Measurements from ENCODE around the gene SLCO6A1.
"Not testable (repeated sequence)": the region's sequence is repeated elsewhere in the genome, so short reads cannot be mapped to it uniquely, and the experiment has no call there.

Gene SLCO6A1, protein sequence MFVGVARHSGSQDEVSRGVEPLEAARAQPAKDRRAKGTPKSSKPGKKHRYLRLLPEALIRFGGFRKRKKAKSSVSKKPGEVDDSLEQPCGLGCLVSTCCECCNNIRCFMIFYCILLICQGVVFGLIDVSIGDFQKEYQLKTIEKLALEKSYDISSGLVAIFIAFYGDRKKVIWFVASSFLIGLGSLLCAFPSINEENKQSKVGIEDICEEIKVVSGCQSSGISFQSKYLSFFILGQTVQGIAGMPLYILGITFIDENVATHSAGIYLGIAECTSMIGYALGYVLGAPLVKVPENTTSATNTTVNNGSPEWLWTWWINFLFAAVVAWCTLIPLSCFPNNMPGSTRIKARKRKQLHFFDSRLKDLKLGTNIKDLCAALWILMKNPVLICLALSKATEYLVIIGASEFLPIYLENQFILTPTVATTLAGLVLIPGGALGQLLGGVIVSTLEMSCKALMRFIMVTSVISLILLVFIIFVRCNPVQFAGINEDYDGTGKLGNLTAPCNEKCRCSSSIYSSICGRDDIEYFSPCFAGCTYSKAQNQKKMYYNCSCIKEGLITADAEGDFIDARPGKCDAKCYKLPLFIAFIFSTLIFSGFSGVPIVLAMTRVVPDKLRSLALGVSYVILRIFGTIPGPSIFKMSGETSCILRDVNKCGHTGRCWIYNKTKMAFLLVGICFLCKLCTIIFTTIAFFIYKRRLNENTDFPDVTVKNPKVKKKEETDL

DNA sequence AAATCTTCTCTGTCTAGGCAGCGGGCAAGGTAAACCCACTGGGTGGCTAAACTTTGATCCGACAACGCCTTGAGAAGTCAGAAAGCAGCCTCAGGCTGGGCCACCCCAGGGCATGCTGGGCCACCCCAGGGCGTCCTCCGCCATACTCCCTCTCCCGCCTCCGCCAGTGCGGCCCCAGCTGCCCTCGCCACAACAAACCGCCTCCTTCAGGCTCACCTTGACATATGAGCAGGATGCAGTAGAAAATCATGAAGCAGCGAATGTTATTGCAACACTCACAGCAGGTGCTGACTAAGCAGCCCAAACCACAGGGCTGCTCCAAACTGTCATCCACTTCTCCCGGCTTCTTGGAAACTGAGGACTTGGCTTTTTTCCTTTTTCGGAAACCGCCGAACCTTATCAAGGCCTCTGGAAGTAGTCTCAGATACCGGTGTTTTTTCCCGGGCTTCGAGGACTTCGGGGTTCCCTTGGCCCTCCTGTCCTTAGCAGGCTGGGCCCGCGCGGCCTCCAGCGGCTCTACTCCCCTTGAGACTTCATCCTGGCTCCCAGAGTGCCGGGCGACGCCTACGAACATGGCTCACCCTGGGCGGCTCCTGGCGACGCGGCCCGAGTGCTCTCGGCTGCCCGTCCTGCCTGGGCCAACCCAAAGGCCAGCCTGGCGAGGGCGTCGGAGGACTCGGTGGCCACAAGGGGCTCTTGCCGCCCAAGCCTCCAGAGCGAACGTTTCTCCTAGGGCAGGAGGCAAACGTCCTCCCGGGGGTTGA, at the start of gene SLCO6A1:
Gene SLCO6A1 (minus strand): TSS at position 731 of the 764 bp plus-strand sequence. CDS start 157 bp downstream, at position 574.
- DNase-seq: no peak

DNA sequence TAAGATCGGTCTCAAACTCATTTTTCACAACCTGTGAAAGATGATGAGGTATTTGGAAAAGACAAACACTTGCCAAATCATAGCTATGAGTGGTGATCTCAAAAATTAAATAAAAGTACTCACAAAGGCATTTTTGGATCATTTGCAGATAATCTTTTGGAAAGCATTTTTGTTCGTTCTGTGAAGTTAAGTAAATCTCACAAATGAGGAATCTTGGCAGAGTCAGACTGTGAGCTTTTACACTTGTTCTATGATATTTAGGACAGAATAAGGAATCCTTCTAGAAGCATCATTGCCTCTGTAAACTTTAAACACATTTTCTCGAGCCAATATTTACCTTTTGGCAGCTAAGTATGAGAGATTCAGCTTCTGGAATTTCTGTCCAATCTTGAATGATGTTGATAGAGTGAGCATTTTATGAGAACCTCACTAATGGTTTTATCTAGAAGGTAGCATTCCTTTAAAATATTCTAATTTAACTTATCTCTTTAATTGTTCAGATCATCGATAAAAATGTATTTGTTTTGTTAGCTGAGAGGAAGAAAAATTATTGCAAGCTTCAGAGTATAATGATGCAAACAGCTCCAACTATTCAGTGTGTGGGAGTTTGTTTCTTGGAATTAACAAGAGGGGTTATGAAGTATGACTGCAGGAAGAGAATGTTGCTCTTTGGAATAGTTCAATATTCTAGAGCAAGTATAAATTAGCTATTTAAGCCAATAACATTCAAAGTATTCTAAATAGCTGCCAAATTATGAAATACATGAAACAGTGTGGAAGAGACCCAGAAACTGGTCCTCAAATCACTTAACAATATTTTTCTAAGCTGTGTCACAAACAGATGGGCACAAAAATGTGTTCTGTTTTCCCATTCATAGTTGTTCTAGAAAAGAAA, 48.6 kb upstream of the SLCO6A1 start:
- no peak for DNase-seq

DNA sequence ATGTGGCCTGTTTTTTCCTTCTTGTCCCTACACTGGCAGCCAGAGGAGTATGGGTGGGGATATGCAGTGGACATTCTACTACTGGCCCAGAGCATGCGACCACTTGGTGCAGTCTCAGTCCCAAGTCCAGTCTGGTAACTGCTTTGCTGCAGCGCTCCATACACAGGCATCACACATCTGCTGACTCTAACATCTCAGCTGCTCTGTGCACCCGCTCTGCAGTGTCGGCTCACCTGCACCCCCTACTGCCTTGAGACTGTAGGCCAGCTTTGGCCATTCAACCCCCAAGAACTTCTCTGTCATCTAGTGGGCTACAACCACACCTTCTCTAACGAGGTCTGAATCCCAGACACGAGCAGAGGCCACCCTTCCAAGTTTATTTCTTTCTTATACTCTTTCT, 46.4 kb upstream of the SLCO6A1 start:
- no peak for DNase-seq

DNA sequence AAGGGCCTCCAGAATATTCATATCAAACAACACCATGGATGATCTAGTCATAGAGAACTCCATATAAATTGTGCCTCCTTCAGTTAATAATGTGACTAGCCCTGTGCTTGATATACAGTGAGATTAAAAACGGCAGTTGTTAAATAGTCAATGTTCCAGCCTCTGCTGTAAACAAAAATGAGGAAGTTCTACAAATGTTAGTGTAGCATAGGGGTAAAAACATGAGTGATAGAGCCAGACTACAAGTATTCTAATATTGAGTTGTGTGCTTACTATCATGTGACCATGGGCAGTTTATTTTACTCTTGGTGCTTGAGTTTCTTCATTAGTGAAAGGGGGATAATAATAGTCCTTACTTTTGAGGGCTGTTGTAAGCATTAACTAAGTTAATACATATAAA, 43.3 kb upstream of the SLCO6A1 start:
- DNase-seq: no peak

DNA sequence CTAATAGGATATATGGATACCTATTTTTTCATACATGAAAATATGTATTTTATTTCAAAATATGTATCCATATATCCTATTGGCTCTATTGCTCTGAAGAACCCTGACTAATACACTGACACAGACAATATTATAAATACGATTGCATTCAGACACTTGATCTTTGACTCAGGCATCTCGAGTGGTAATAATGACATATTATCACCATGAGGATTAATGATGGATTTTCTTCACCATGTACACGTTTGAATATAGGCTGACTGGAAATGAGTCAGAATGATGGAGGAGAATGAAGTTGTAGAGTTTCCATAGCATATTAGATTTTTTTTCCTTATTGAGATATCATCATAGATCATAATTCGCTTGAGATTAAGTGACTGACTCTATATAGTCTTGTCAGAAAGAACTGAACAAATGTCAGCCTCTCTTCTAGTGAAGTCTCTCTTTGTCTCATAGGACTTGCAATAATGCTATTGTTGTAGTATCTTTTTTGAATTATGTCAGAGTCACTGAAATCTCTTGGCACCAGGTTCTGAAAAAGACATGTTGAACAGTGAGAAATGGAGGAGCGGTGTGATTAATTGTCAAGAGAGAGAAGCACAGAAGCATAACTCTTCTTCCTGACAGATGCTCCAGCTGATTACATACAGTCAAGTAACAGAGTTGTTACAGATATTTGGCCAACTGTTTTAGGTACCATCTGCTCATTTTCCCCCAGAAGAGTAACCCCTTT, 41.4 kb upstream of the SLCO6A1 start:
- DNase-seq: no peak

DNA sequence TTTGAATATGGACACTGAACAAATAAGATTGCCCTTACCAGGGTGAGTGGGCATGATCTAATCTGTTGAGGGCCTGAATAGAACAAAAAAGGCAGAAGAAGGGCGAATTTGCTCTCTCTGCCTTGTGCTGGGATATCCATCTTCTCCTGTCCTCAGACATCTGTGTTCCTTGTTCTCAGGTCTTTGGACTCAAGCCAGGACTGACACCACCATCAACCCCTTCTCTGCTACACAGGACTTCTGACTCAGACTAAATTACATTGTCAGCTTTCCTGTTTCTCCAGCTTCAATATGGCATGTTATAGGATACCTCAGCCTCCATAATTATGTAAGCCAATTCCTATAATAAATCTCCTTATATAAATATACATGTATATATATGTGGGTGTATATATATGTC, 40.8 kb upstream of the SLCO6A1 start:
- no peak for DNase-seq

DNA sequence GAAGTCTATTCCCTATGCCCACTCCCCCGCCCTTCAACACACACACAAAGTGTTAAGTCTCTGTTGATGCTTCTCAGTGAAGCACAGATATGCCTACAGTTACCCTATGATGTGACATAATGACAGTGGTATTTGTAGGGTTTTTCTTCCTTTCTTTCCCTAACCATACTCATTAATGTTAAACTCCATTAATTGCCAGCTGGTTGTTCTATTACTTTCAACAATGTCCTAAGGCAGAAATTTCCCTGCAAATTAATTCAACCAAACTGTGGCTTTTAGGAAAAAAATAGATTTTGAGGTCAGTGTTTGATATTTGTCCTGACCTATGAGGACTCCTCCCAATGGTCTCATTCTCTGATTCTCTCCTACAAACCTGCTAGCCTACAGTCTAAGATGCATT, 38.2 kb upstream of the SLCO6A1 start:
- DNase-seq: no peak

DNA sequence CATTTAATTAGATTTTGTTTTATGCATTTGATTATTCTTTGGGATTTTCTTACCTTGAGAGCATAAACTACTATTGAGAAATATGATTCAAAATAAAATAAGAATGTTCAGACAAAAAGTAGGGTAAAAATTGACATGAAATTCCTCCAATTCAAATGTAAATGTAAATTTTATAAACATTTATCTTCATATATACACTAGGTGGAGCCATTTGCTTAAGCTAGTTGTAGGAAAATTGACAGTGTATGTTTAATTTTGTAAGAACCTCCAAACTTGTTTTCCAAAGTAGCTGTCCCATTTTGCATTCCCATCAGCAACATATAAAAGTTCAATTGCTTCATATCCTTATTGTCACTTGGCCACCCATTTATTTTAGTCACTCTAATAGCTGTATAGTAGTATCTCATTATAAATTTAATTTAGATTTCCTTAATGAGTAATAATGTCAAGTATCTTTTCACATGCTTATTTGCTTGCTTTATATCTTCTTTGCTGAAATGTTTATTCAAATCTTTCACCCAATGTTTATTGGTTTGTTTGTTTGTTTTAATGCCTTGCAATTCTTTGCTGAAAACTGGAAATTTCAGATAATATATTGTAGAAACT, 37.6 kb upstream of the SLCO6A1 start:
- DNase-seq: no peak

DNA sequence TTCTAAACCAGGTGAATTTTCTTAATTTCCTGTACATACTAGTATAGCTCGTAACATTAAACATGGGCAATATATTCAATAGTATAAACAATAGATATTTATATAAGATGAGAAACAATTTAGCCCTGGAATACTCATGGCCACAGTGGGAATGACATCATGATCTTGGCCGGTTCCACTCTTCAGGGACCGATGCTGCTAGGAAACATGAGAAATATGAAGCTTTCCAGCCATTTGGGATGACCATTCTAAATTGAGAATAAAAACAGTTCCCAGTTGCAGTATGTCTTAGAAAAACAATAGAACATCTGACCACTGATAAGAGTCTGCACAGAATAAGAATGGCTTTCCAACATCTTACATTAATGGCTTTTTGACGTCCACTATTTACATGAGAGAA, 33.3 kb upstream of the SLCO6A1 start:
- no peak for DNase-seq

DNA sequence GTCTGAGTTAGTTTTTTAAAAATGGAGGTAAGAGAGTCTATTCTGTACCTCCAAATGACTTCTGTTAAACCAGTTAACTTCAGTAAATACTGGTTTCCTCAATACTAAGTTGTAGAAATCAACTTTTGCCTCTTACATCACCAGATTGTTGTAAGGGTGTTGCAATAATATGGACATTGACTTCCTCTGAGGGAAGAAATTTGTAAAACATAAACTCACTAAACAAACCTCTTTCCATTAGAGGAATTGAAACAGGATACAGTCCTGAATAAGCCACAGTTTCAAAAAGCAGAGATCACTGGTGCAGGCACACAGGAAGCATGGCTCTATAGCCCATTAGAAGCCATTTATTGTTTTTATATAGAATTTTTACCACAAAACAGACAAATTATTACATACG, 32.7 kb upstream of the SLCO6A1 start:
- DNase-seq: no peak

DNA sequence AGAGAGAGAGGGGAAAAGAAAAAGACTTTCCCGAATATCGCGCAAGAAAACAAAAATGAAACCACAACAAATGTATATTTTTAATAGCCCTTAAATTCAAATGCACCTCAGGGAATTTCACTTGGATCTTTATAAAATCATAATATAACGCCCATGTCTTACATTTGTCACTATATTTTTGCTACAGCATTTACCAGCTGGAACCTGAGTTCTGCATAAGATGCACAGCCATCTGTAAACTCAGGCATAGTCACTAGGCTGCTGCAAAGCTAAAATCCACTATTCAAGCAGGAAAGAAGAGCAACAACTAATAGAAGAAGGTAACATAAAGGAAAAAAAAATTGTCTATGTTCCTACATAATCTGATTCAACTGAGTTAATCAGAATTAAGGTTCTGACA, 30.6 kb upstream of the SLCO6A1 start:
- DNase-seq: no peak

DNA sequence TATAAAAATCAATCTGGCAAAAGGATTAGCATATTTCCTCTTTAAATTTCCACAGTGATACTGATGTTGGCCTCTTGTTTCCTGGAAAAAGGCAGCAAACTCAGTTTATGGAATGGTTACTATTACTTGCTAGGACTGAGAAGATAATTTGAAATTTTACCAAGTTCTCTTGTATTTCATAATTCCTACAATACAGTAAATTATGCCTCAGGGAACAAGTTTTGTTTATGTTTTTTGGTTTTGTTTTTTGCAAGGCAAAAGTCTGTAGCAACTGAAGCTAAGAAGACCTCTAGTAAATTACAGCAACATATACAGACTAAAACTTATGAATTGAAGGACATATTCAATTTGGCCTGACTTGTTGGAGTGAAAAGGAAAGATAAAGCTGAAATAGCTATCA, 30.2 kb upstream of the SLCO6A1 start:
- DNase-seq: no peak

DNA sequence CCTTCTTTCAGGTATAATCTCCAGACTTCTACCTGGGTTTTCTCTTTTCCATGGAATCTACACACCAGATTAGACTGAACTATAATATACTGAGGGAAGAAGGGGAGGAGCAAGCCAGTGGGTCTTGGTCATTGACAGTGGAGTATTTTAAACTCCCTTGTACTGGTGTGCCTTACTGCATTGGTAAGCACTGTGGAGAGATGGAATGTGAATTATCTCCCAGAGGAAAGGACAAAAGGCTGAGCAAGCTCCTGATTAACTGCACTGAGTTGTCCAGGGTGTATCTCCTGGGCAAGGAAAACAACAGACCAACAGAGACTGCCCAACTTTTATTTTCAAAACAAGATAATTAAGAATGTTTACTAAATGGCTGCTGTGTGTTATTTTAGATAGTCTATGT, 29.8 kb upstream of the SLCO6A1 start:
- DNase-seq: no peak

DNA sequence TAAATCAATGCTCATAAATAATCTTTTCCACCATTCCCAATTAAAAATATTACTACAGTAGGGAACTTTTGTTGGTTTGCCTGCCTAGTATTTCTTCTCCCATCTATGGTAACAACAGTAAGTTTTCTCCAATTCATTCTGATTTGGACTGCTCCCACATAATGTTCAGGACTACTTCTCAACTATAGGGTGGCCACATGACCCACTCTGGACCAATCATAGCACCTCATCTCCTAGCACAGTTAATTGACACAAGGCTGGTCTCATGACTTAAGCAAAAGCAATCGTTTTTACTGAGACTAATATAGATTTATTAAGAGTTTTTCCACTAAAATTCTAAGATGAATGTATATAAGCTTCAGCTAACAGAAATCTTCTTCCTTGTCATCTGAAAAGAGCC, 28.7 kb upstream of the SLCO6A1 start:
- no peak for DNase-seq

DNA sequence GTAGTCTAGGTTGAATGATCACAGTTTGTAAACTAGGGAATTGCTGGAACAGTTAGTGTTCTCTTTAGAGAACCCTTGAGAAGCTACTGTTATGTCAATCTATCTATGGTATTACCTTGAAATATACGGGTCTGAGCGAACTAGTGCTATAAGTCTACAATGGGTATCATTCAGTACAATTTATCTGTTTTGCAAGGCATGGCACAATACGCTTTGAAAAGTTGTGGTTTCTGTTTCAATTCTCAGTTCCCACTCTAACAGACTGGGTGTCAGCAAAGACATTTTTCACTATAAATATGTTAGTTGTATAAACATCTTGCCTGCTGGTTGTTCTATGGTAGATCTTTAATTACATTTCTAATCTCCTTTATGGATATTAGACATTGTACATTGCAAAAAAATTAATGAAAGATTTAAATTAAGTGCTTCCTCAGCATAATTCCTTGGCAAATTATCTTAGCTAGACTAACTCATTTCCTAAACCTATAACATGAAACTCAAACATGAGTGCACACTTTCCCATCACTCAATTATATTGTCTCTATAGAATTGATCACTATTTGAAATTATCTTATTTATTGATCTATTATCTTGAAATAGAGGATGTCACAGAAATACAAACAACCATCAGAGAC, 24.9 kb upstream of the SLCO6A1 start:
- DNase-seq: no peak

DNA sequence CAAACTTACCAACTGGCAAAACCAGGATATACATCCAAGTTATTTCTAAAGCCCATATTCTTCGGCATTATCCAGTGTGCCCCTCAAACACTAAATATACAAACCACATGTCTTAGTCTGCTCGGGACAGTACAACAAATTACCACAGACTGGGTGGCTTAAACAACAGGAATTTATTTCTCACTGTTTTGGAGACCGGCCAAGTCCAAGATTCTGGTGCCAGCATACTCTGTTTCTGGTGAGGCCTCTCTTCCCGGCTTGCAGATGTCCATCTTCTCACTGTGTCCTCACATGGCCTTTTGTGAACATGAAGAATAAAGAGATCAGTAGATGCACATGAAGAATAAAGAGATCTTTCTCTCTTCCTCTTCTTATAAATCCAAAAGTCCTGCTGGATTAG, 12.9 kb upstream of the SLCO6A1 start:
- no peak for DNase-seq

DNA sequence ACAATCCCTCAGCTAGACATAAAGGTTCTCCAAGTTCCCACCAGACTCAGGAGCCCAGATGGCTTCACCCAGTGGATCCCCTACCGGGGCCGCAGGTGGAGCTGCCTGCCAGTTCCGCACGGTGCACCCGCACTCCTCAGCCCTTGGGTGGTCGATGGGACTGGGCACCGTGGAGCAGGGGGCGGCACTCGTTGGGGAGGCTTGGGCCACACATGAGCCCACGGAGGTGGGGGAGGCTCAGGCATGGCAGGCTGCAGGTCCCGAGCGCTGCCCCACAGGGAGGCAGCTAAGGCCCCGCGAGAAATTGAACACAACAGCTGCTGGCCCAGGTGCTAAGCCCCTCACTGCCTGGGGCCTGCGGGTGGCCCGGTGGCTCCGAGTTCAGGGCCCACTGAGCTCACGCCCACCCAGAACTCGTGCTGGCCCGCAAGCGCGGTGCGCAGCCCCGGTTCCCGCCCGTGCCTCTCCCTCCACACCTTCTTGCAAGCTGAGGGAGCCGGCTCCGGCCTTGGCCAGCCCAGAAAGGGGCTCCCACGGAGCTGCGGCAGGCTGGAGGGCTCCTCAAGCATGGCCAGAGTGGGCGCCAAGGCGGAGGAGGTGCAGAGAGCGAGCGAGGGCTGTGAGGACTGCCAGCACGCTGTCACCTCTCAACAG, 7.4 kb downstream of the SLCO6A1 start:
- not testable (repeated sequence) for DNase-seq

DNA sequence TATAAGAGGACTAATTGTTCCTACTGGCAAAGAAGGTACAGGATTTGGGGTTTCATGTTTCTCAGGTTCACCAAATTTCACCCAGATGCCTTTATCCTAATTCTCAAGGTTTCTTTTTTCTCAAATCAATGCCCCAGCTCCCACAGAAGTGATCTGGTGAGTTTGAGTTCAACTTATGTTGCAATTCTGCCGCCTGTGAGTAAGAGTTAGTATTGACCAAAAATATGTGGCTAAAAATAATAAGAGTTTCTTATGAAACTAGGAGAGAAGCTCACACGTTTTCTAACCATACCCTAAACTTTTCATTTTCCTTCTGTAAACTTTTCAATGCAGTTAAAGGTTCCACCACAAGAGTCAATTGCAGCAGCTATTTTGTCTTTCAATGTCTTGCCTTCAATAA, 15.1 kb downstream of the SLCO6A1 start:
- no peak for DNase-seq

DNA sequence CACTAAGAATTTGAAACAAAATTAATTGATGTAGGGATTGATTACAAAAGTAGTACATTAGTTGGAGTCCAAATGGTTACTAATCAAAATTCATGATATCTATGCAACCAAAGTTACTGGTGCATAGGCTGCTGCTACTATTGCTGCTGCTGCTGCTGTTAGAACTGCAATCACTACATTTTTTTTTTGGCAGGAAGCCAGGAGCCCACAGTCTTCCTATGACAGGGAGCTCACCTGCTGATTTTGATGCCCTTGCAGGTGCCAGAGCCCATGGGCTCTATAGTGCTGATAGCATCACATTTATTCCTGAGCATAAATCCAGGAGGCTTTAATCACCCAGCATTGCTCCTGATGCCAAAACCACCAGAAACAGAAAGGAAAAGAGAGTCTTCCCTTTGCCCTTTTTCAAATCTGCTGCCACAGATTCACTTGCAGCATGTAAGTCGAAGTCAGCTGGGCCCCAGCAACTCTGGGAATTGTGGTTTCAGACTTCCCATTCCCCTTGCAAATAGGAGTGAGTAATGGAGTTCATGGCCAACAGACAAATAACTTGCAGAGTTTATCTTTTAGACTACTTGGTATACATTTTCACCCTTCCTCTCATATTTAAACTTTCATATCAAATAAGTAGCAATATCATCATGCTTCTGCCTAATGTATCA, 17.6 kb downstream of the SLCO6A1 start:
- DNase-seq: no peak

DNA sequence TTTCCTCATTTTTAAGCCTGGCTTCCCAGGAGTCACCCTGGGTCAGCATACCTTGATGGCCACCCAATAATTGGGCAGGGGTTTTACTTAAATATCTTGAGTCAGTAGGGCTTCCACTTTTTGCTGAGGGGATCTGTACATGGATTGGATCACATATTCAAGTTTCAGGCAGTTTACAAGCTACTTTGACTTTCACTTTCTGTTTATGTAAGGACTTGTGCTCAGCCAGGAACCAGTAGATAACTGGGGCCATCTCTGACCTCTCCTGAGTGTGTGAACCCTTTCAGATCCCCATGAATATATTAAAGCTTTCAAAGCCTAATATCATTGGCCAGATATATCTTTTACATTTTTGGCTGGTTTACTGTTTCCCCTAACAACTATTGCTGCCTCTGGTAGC, 45.1 kb downstream of the SLCO6A1 start:
- no peak for DNase-seq

Data from DMS153 (cell line).